LNCaP clone FGC (cell line): Measurements from ENCODE around the gene PEX16.
A peak's percentile ranks its signal among the peaks of the same experiment; 100 is the strongest.

Experiments
- DNase-seq: peaks from one replicate; pipeline ENCODE4 v3.0.0-alpha.2; 2011; ENCODE audit warnings: low read depth
- H3K4me3 ChIP-seq: 2 replicates; pipeline ENCODE4 v1.5.1; 2011; ENCODE audit warnings: mild to moderate bottlenecking, low read depth, low read length, control low read depth
- CTCF ChIP-seq: IDR thresholded peaks from 2 replicates; pipeline ENCODE4 v1.5.1; 2012; ENCODE audit warnings: mild to moderate bottlenecking; ENCODE audit not compliant: control insufficient read depth, insufficient read depth; ENCODE audit errors: extremely low read depth

Gene PEX16

GRCh38 chr11:45889555-45889954, 28.1 kb downstream of the PEX16 start:
- H3K4me3 ChIP-seq, result no peak overlapping the region
- no peak for DNase-seq
- no peak for TF ChIP-seq CTCF

GRCh38 chr11:45887587-45887986, 30.1 kb downstream of the PEX16 start:
- DNase-seq, result no peak
- H3K4me3 ChIP-seq, result no peak overlapping the region
- no peak for TF ChIP-seq CTCF

GRCh38 chr11:45886816-45887520, 30.7 kb downstream of the PEX16 start:
- TF ChIP-seq CTCF, result no peak
- H3K4me3 ChIP-seq, result no peak overlapping the region
- no peak for DNase-seq

GRCh38 chr11:45885921-45886721, 31.6 kb downstream of the PEX16 start:
- DNase-seq, result no peak
- TF ChIP-seq CTCF, result no peak
- peak overlapping the region; percentile 55 for H3K4me3 ChIP-seq

- DNase-seq, result no peak
- H3K4me3 ChIP-seq, result peak within 1 kb of the TSS; percentile 55
- TF ChIP-seq CTCF, result no peak
Observed at GRCh38 chr11:45885274-45885920, 32.3 kb downstream of the PEX16 start, which contains the start of gene MAPK8IP1. TSS of gene MAPK8IP1 (plus strand) at chr11:45885651. CDS start at chr11:45885821, 170 bp downstream.

GRCh38 chr11:45884596-45885185, 33.0 kb downstream of the PEX16 start:
- no peak for DNase-seq
- TF ChIP-seq CTCF, result no peak
- 0 out of 2 replicates have a peak overlapping the region, but pooled peaks have one; percentile 14 for H3K4me3 ChIP-seq
